Nucleus accumbens (tissue), 56 donors: ENCODE measurements around the gene LENG8.
"Not testable (repeated sequence)": the region's sequence is repeated elsewhere in the genome, so short reads cannot be mapped to it uniquely, and the experiment has no call there.

ENCODE experiments used
- DNase-seq, 56 donors: peaks; one replicate each; lab custom pipeline; 2025; lab: John Stamatoyannopoulos, UW

Gene LENG8

DNA sequence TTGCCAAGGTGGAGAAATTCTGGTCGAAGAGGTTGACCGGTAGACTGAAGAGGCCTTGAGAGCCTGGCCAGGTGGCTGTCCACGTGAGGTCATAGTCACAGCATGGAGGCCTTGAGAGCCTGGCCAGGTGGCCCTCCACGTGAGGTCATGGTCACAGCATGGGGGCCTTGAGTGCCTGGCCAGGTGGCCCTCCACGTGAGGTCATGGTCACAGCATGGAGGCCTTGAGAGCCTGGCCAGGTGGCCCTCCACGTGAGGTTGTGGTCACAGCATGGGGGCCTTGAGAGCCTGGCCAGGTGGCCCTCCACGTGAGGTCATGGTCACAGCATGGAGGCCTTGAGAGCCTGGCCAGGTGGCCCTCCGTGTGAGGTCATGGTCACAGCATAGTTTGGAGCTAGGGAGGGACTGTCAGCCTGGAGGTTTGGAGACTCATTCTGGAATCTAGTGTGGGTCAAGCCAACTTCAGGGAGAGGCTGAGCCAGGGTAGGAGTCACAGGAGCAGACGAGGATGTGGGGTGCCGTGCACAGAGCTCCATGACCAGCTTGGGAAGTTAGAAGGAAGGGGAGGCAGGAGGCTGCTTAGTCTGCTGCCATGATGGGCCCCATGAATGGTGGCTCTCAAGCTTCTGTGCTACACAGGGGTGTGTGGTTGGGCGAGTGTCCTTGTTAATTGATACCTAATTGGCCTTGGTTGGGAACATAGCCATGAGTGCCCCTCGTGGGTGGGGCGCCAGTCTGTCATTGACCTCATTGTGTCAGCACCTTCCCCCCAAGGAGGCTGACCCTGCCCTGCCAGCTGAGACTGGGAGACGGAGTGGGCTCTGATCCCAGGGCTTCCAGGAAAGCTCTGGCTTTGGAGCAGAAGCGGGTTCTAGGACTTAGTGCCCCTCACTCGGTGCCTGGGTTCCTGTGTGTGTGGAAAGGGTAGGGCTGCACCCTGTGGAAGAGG, 10.6 kb downstream of the LENG8 start:
- no peak for DNase-seq

- no peak for DNase-seq
Measured at GRCh38 chr19:54460230-54461005, 11.4 kb downstream of the LENG8 start.

- no peak for DNase-seq
Measured at GRCh38 chr19:54461210-54461609, 12.2 kb downstream of the LENG8 start.

GRCh38 chr19:54461613-54462012, 12.6 kb downstream of the LENG8 start:
- DNase-seq: no peak

DNA sequence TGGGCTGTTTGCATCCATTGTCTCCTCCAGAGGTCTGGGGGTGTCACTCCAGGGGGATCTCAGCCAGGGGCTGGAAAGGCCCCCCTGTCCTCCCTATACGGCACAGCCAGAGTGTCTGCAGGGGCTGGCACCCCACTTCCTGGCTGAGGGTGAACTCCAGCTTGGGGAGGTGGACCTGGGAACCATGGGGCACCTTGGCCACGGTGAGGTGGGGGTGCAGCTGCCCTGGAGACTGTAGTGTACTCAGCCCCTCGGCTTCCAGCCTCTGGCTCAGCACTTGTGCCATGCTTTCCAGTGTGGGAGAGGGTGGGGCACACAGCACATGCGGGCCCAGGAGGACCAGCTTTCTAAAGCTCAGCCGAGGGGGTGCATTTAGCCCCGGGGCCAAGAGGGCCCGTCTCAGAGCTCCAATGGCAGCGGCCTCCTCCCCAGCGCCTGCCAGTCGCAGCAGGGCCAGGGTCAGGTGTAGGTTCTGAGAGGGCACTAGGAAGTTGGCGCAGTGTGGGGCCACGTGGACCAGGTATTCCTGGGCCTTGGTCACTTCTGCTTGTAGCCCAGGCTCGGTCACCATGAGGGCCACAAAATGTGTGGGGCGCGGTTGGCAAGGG, 13.2 kb downstream of the LENG8 start:
- DNase-seq: no peak

GRCh38 chr19:54462655-54463530, 13.9 kb downstream of the LENG8 start:
- DNase-seq: peak in 37 of 56 donors; percentile 17 to 75 (median 42)

DNA sequence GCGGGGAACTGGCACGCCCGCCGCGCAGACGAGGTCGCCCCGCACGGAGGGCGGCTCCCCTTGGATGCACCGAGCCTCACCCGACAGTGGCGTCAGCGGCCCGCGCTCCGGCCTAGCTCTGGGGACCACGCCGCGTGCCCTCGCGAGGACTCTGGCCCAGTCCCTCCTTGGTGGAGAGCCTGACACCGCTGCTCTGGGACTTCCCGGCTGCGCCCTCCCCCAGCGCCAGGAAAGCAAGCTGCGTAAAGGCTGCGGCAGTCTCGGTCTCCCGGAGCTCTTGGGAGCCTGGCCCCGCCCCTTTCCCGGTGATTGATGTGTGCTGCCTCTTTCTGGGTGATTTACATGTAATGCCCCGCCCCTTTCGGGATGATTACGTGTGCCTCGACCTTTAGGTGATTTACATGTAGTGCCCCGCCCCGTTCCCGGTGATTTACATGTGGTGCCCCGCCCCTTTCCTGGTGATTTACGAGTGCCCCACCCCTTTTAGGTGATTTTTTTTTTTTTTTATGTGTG, 14.6 kb downstream of the LENG8 start, which contains the start of gene LENG9:
LENG9 (minus strand) TSS at position 248 of the 513 bp plus-strand sequence. CDS start 252 bp downstream, outside the sequence.
- DNase-seq: peak; percentile 24 to 96 (median 86)

DNA sequence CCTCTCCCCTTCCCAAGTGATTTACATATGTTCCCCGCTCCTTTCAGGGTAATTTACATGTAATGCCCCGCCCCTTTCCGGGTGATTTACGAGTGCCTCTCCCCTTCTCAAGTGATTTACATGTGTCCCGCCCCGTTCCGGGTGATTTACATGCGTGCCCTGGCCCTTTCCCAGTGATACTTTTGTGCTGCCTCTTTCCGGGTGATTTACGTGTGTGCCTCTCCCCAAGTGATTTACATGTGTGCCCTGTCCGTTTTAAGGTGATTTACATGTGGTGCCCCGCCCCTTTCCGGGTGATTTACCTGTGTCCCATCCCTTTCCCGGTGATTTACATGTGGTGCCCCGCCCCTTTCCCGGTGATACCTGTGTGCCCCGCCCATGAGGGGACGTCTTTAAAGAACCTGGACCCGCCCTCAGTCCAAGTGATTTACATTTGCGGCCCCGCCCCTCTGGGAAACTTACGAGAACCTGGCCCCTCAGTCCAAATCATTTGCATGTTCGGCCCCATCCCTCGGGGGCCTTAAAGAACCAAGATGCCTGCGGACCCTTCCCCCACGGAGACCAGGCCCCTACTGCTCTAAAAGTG, 15.1 kb downstream of the LENG8 start:
- DNase-seq: peak in 43 of 56 donors; percentile 38 to 89 (median 73)

GRCh38 chr19:54464630-54465425, 15.8 kb downstream of the LENG8 start:
- DNase-seq: peak in 55 of 56 donors; percentile 9 to 89 (median 64)

DNA sequence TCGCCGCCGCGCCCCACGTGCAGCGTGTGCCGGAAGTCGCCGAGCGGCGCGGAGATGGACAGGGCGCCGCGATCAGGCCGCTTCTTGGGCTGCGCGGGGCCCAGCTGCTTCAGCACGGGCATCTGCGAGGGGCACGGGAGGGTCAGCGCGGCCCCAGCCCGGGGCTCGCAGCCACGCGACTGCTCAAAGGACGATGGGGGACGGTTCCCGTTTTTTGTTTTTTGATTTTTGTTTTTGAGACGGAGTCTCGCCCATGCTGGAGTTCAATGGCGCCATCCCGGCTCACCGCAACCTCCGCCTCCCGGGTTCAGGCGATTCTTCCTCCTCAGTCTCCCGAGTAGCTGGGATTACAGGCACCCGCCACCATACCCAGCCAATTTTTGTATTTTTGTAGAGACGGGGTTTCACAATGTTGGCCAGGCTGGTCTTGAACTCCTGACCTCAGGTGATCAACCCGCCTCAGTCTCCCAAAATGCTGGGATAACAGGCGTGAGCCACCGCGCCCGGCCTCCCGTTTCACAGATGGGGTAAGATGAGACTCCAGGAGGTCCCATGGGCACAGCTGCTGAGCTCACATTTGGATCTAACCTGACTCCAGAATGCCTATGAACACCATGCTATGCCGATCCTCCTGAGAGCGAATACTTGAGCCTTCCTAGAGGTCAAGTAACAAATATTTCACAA, 16.6 kb downstream of the LENG8 start:
- DNase-seq: no peak

- DNase-seq: not testable (repeated sequence)
Measured at GRCh38 chr19:54466110-54466480, 17.1 kb downstream of the LENG8 start.

DNA sequence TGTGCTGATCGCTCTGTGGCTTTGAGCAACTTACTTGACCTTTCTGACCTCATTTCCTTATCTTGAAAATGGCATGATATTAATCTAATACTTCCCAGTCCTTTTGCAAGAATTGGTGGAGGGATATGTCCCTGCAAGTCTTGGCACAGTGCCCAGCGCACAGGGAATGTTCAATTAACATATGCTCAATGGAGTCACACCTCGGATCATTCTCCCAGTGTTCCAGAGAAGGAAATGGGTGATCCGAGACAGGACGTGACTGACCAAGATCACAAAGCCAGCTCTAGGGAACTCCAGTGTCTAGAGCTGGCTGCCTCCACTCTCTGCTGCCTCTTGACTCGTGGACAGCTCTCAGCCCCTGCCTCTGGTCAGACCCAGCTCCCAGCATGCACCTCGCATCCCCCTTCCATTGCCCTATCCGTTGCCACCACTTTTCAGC, 20.5 kb downstream of the LENG8 start:
- DNase-seq: no peak

DNA sequence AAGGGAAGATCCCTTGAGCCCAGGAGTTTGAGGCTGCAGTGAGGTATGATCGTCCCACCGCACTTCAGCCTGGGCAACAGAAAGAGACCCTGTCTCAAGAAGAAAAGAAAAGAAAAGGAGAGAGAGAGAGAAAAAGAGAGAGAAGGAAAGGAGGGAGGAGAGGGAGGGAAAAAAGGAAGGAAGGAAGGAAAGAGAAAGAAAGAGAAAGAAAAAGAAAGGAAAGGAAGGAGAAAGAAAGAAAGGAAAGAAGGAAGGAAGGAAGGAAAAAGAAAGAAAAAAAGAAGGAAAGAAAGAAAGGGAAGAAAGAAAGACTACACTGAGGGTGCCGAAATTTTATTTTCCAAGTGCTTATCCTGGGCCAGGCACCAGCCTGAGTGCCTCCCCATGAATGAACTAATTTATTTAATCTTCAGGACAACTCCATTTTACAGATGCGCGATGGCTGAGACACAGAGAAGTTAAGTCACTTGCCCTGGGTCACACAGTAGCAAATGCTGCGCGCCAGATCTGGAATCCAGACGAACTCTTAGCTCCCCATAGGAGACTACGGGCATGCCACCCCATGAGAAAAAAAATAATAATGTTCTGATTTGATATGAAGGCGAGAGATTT, 21.4 kb downstream of the LENG8 start:
- no peak for DNase-seq

GRCh38 chr19:54470991-54471782, 22.2 kb downstream of the LENG8 start:
- peak in 40 of 56 donors; percentile 10 to 67 (median 34) for DNase-seq

DNA sequence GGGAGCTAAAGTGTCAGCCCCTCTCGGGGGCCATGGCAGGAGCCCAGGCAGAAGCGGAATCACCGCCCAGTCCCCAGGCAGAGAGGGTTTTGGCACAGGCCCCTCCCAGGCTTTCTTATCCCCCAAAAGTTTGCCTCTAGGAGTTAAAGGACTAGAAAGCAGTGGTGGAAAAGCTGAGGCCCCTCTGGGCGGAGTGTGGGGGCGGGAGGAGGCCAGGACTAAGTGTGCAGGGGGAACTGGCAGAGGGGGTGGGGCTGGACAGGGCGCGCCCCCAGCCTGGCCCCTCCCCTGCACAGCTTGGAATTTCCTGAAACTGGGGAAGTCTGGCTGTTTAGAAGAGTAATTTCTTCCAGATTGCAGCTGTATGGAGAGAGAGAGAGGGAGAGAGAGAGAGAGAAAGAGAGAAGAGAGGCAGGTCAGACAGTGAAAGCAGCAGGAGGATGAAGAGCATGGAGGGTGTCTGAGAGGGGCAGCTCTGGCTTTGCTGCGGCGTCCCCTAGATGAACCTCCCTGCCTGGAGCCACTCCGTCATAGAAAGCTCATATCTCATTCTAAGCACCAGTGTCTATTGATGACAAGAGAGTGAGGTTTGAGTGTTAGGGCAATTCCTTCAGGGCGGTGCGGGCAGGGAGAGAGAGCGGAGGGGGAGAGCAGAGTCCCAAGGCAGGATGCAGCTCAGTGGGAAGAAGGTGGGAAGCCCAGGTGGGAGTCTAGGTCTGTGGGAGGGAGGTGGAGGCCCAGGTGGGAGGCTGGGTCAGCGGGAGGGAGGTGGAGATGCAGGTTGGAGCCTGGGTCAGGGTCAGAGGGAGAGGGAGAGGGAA, 24.3 kb downstream of the LENG8 start, which contains the start of gene CDC42EP5:
CDC42EP5 (minus strand) TSS at position 226 of the 821 bp plus-strand sequence. CDS start 7,749 bp downstream, outside the sequence.
- DNase-seq: no peak
